RWPE2 (cell line): ENCODE measurements around the gene MAML1.

Experiments
- ATAC-seq: fragments of 200-7000 bp; cut with Tn5 transposase; 3 replicates; pipeline ENCODE4 v1.9.1; 2021; ENCODE audit warnings: low read depth
- DNase-seq: peaks from one replicate; pipeline ENCODE4 v3.0.0-alpha.2; 2020; ENCODE audit warnings: low spot score
- H3K27ac ChIP-seq: fragments of 450-650 bp; 2 replicates; pipeline ENCODE4 v1.5.1; 2017; ENCODE audit warnings: mild to moderate bottlenecking; ENCODE audit not compliant: poor library complexity, severe bottlenecking
- H3K27me3 ChIP-seq: fragments of 250-450 bp; sonication (Bioruptor Pico); 2 replicates; pipeline ENCODE4 v1.5.1; 2021; ENCODE audit warnings: mild to moderate bottlenecking, moderate library complexity; ENCODE audit not compliant: insufficient read depth, poor library complexity, severe bottlenecking
- H3K36me3 ChIP-seq: fragments of 250-450 bp; sonication (Bioruptor Pico); 2 replicates; pipeline ENCODE4 v1.5.1; 2020; ENCODE audit warnings: low read depth, mild to moderate bottlenecking, moderate library complexity
- H3K4me1 ChIP-seq: fragments of 250-450 bp; sonication (Bioruptor Pico); 2 replicates; pipeline ENCODE4 v1.5.1; 2021; ENCODE audit warnings: mild to moderate bottlenecking, moderate library complexity; ENCODE audit not compliant: insufficient read depth, poor library complexity, severe bottlenecking
- H3K4me3 ChIP-seq: fragments of 250-450 bp; sonication (Bioruptor Pico); 2 replicates; pipeline ENCODE4 v1.5.1; 2021; ENCODE audit warnings: mild to moderate bottlenecking, moderate library complexity; ENCODE audit not compliant: severe bottlenecking
- H3K9me3 ChIP-seq: fragments of 250-450 bp; sonication (Bioruptor Pico); 2 replicates; pipeline ENCODE4 v1.5.1; 2021; ENCODE audit warnings: mild to moderate bottlenecking, moderate library complexity; ENCODE audit not compliant: severe bottlenecking
- CTCF ChIP-seq: fragments of 450-650 bp; IDR thresholded peaks from one replicate; pipeline ENCODE4 v1.5.1; 2017; ENCODE audit warnings: mild to moderate bottlenecking, moderate library complexity; ENCODE audit not compliant: poor library complexity, severe bottlenecking

Gene MAML1

GRCh38 chr5:179802950-179803562 lies 70.4 kb downstream of the MAML1 start:
- Histone ChIP-seq H3K36me3 (peaks cover 34% of the 10 kb centered on the region), H3K4me3 (no peak overlapping the region), H3K9me3 (no peaks in the 10 kb centered on the region), H3K27ac (peak overlapping the region; percentile 83), H3K27me3 (no peaks in the 10 kb centered on the region), H3K4me1 (peaks cover 13% of the 10 kb centered on the region)
- no peak for TF ChIP-seq CTCF
- DNase-seq = no peak
- no peak for ATAC-seq

GRCh38 chr5:179803651-179804554 lies 71.3 kb downstream of the MAML1 start:
- ATAC-seq (no peak), DNase-seq (no peak)
- Histone ChIP-seq H3K27ac (peak overlapping the region; percentile 83), H3K36me3 (peaks cover 28% of the 10 kb centered on the region), H3K9me3 (no peaks in the 10 kb centered on the region), H3K4me3 (no peak overlapping the region), H3K27me3 (no peaks in the 10 kb centered on the region), H3K4me1 (peaks cover 13% of the 10 kb centered on the region)
- no peak for TF ChIP-seq CTCF

- Histone ChIP-seq H3K4me3 (peak overlapping the region; percentile 75), H3K4me1 (peaks cover 13% of the 10 kb centered on the region), H3K36me3 (peaks cover 22% of the 10 kb centered on the region), H3K9me3 (no peaks in the 10 kb centered on the region), H3K27ac (peak overlapping the region; percentile 83), H3K27me3 (no peaks in the 10 kb centered on the region)
- DNase-seq (no peak), ATAC-seq (no peak)
- no peak for TF ChIP-seq CTCF
These were observed 71.9 kb downstream of the MAML1 start for GRCh38 chr5:179804555-179804947.

GRCh38 chr5:179805070-179805528 lies 72.5 kb downstream of the MAML1 start:
- peak overlapping the region; percentile 83 for H3K27ac ChIP-seq
- peaks cover 17% of the 10 kb centered on the region for H3K36me3 ChIP-seq
- DNase-seq = no peak
- H3K9me3 ChIP-seq = no peaks in the 10 kb centered on the region
- no peak for TF ChIP-seq CTCF
- no peaks in the 10 kb centered on the region for H3K27me3 ChIP-seq
- ATAC-seq = peak; percentile 7; the same call in 2 of the 3 replicates
- H3K4me3 ChIP-seq = peak overlapping the region; percentile 75
- peaks cover 13% of the 10 kb centered on the region for H3K4me1 ChIP-seq
